Tibial nerve (tissue), 4 donors: ENCODE measurements around the gene TEPSIN.

ENCODE experiments used
- EP300 ChIP-seq, 2 donors: sonication (generic); formaldehyde crosslinking; IDR thresholded peaks; one replicate each; pipeline ENCODE4 v1.6.1; 2017; ENCODE audit warnings: antibody characterized with exemption in 2 of 2, mild to moderate bottlenecking in 1 of 2
- POLR2A ChIP-seq, 2 donors: fragments of 450-650 bp; IDR thresholded peaks; one replicate each; pipeline ENCODE4 v1.6.1; 2017; ENCODE audit warnings: antibody characterized with exemption in 2 of 2, mild to moderate bottlenecking in 2 of 2, moderate library complexity in 2 of 2
- TF ChIP-seq, protein P1 (sequence below), 5 experiments: fragments of 200-600 bp in 3 of 5; fragments of 450-650 bp in 2 of 5; sonication (generic) in 3 of 5; IDR thresholded peaks; one replicate each; pipeline ENCODE4 v1.5.1; 2016 to 2019; ENCODE audit warnings: antibody characterized with exemption in 5 of 5, mild to moderate bottlenecking in 3 of 5, moderate library complexity in 2 of 5

DNA sequence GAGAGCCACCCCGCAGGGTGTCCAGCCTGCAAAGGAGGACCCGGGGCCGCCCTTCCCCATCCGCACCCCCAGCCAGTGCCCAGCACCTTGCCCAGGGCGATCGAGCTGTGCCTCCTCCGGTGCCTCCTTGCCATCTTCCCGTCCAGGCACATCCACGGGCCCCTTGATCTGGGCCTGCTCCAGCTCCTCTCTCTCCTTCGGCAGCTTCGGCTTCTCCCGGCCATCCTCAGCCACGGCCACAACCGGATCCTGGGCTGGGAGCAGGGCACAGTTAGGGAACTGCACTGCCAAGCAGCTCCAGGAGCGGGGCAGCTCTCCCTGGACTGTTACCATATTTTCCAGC lies 14.1 kb upstream of the TEPSIN start:
- TF ChIP-seq, protein P1, sequence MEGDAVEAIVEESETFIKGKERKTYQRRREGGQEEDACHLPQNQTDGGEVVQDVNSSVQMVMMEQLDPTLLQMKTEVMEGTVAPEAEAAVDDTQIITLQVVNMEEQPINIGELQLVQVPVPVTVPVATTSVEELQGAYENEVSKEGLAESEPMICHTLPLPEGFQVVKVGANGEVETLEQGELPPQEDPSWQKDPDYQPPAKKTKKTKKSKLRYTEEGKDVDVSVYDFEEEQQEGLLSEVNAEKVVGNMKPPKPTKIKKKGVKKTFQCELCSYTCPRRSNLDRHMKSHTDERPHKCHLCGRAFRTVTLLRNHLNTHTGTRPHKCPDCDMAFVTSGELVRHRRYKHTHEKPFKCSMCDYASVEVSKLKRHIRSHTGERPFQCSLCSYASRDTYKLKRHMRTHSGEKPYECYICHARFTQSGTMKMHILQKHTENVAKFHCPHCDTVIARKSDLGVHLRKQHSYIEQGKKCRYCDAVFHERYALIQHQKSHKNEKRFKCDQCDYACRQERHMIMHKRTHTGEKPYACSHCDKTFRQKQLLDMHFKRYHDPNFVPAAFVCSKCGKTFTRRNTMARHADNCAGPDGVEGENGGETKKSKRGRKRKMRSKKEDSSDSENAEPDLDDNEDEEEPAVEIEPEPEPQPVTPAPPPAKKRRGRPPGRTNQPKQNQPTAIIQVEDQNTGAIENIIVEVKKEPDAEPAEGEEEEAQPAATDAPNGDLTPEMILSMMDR (IDR thresholded peaks at IDR 0.05): no peak
- TF ChIP-seq POLR2A (IDR thresholded peaks at IDR 0.05) (no peak), EP300 (IDR thresholded peaks at IDR 0.05) (no peak)
